HG02623 (cell line): ENCODE results near the gene MBD3L5.
A peak's percentile ranks its signal among the peaks of the same experiment; 100 is the strongest.
"Not testable (repeated sequence)": the region's sequence is repeated elsewhere in the genome, so short reads cannot be mapped to it uniquely, and the experiment has no call there.

ENCODE experiments used
- ATAC-seq: cut with Tn5 transposase; IDR thresholded peaks from one replicate; pipeline ENCODE4 v1.9.1; 2021; ENCODE audit warnings: moderate library complexity; ENCODE audit not compliant: unreplicated experiment

Gene MBD3L5

GRCh38 chr19:7051421-7051820, 21.0 kb downstream of the MBD3L5 start:
- ATAC-seq: not testable (repeated sequence)

GRCh38 chr19:7052896-7053295, 22.5 kb downstream of the MBD3L5 start:
- ATAC-seq: not testable (repeated sequence)

- not testable (repeated sequence) for ATAC-seq
These were observed 24.4 kb downstream of the MBD3L5 start for GRCh38 chr19:7054635-7055368.

- ATAC-seq: not testable (repeated sequence)
These were observed 25.3 kb downstream of the MBD3L5 start for GRCh38 chr19:7055679-7056078.

GRCh38 chr19:7056371-7056770, 26.0 kb downstream of the MBD3L5 start:
- ATAC-seq: not testable (repeated sequence)

GRCh38 chr19:7058576-7058975, 28.2 kb downstream of the MBD3L5 start, which contains the start of gene MBD3L3:
Gene MBD3L3, minus strand, starts transcription at chr19:7058676. Its CDS starts 71 bp downstream, at chr19:7058605.
- not testable (repeated sequence) for ATAC-seq

GRCh38 chr19:7059977-7060376, 29.6 kb downstream of the MBD3L5 start:
- not testable (repeated sequence) for ATAC-seq

GRCh38 chr19:7063339-7063738, 33.0 kb downstream of the MBD3L5 start:
- ATAC-seq: no peak

- no peak for ATAC-seq
These were observed 33.5 kb downstream of the MBD3L5 start for GRCh38 chr19:7063764-7064418.

- not testable (repeated sequence) for ATAC-seq
These were observed 36.7 kb downstream of the MBD3L5 start for GRCh38 chr19:7067122-7067521.

GRCh38 chr19:7067716-7068115, 37.3 kb downstream of the MBD3L5 start:
- ATAC-seq: no peak

- ATAC-seq: no peak
These were observed 38.2 kb downstream of the MBD3L5 start for GRCh38 chr19:7068599-7068998.

GRCh38 chr19:7069042-7069903, 38.9 kb downstream of the MBD3L5 start, which contains the start of gene ZNF557:
Gene ZNF557, plus strand, starts transcription at chr19:7069703. Its CDS starts 5,372 bp downstream, at chr19:7075075.
- ATAC-seq: peak; percentile 84

- peak; percentile 22 for ATAC-seq
These were observed 39.5 kb downstream of the MBD3L5 start for GRCh38 chr19:7069904-7070226.

- no peak for ATAC-seq
These were observed 42.2 kb downstream of the MBD3L5 start for GRCh38 chr19:7072541-7072940.

- ATAC-seq: no peak
These were observed 44.4 kb downstream of the MBD3L5 start for GRCh38 chr19:7074705-7075282.

- no peak for ATAC-seq
These were observed 45.8 kb downstream of the MBD3L5 start for GRCh38 chr19:7076151-7076550.

GRCh38 chr19:7078008-7078407, 47.6 kb downstream of the MBD3L5 start:
- ATAC-seq: no peak
